IPS-11a (cell line): ENCODE measurements around the gene FBXW9.
"Not testable (repeated sequence)": the region's sequence is repeated elsewhere in the genome, so short reads cannot be mapped to it uniquely, and the experiment has no call there.

Experiments used
- H3K4me3 ChIP-seq: one replicate; pipeline ENCODE4 v1.5.1; 2013; ENCODE audit warnings: low read depth, low read length, control low read depth

FBXW9 gene

GRCh38 chr19:12696366-12697335, at the start of gene FBXW9:
Gene FBXW9 (minus strand): TSS chr19:12696631. CDS start chr19:12696581, 50 bp downstream.
- H3K4me3 ChIP-seq, result peak within 1 kb of the TSS; percentile 88

GRCh38 chr19:12745166-12745897, 48.9 kb upstream of the FBXW9 start:
- no peak overlapping the region for H3K4me3 ChIP-seq

- H3K4me3 ChIP-seq, result peak overlapping the region; percentile 92
These were observed 41.5 kb upstream of the FBXW9 start for GRCh38 chr19:12737835-12738351.

GRCh38 chr19:12736995-12737834, 40.8 kb upstream of the FBXW9 start, which contains the start of gene GET3:
Gene GET3 (plus strand): TSS chr19:12737497. CDS start chr19:12737506, 9 bp downstream.
- peak within 1 kb of the TSS; percentile 92 for H3K4me3 ChIP-seq

- H3K4me3 ChIP-seq, result peak overlapping the region; percentile 93
These were observed 37.2 kb upstream of the FBXW9 start for GRCh38 chr19:12733369-12734214.

- no peak overlapping the region for H3K4me3 ChIP-seq
These were observed 34.9 kb upstream of the FBXW9 start for GRCh38 chr19:12731337-12731736.

GRCh38 chr19:12730064-12730463, 33.6 kb upstream of the FBXW9 start:
- H3K4me3 ChIP-seq, result no peak overlapping the region

- H3K4me3 ChIP-seq, result no peak overlapping the region
These were observed 31.5 kb upstream of the FBXW9 start for GRCh38 chr19:12727745-12728433.

GRCh38 chr19:12726988-12727316, 30.5 kb upstream of the FBXW9 start:
- H3K4me3 ChIP-seq, result no peak overlapping the region

GRCh38 chr19:12725612-12726011, 29.2 kb upstream of the FBXW9 start:
- H3K4me3 ChIP-seq, result not testable (repeated sequence)

- H3K4me3 ChIP-seq, result peak within 1 kb of the TSS; percentile 89
These were observed 27.4 kb upstream of the FBXW9 start, which contains the start of gene TNPO2 for GRCh38 chr19:12723641-12724426. Gene TNPO2 (minus strand): TSS chr19:12723932. CDS start chr19:12720977, 2,955 bp downstream.

GRCh38 chr19:12723381-12723640, 26.9 kb upstream of the FBXW9 start:
- H3K4me3 ChIP-seq, result peak overlapping the region; percentile 89

GRCh38 chr19:12722566-12723380, 26.3 kb upstream of the FBXW9 start:
- H3K4me3 ChIP-seq, result peak overlapping the region; percentile 89

- H3K4me3 ChIP-seq, result peak overlapping the region; percentile 89
These were observed 25.5 kb upstream of the FBXW9 start for GRCh38 chr19:12721656-12722565.

GRCh38 chr19:12720851-12721655, 24.6 kb upstream of the FBXW9 start:
- peak overlapping the region; percentile 89 for H3K4me3 ChIP-seq

- no peak overlapping the region for H3K4me3 ChIP-seq
These were observed 23.9 kb upstream of the FBXW9 start for GRCh38 chr19:12720296-12720695.
